Upper lobe of left lung (tissue), 6 donors: ENCODE data around the gene NKX2-8. TPM values are rescaled to one million over a fixed set of nuclear protein-coding genes. Genes with fewer than 3 reads are reported as not detected.

Source experiments
- ATAC-seq, 2 donors: fragments of 200-7000 bp; cut with Tn5 transposase; one replicate each; pipeline ENCODE4 v1.9.1; 2022; ENCODE audit warnings: mild to moderate bottlenecking in 2 of 2, moderate library complexity in 2 of 2; ENCODE audit not compliant: low FRiP score in 2 of 2
- DNase-seq, 2 donors: peaks; one replicate each; pipeline ENCODE4 v3.0.0-alpha.2; 2019 to 2020
- H3K27ac ChIP-seq, 4 donors: fragments of 200-600 bp; sonication (generic); one replicate each; pipeline ENCODE4 v1.5.1; 2016 to 2019
- H3K27me3 ChIP-seq, 4 donors: fragments of 200-600 bp; sonication (generic); one replicate each; pipeline ENCODE4 v1.5.1; 2017 to 2019
- H3K36me3 ChIP-seq, 4 donors: fragments of 200-600 bp; sonication (generic); one replicate each; pipeline ENCODE4 v1.5.1; 2016 to 2019
- H3K4me1 ChIP-seq, 4 donors: fragments of 200-600 bp; sonication (generic); one replicate each; pipeline ENCODE4 v1.5.1; 2018 to 2019
- H3K4me3 ChIP-seq, 4 donors: fragments of 200-600 bp; sonication (generic); one replicate each; pipeline ENCODE4 v1.5.1; 2017 to 2019; ENCODE audit warnings: mild to moderate bottlenecking in 2 of 4, moderate library complexity in 1 of 4
- H3K9me3 ChIP-seq, 4 donors: fragments of 200-600 bp; sonication (generic); one replicate each; pipeline ENCODE4 v1.5.1; 2018 to 2019
- EP300 ChIP-seq, 4 donors: sonication (generic); formaldehyde crosslinking; IDR thresholded peaks; one replicate each; pipeline ENCODE4 v1.5.1; 2017; ENCODE audit warnings: antibody characterized with exemption in 4 of 4, control low read depth in 2 of 4
- POLR2A ChIP-seq, 4 donors: fragments of 450-650 bp; IDR thresholded peaks; one replicate each; pipeline ENCODE4 v1.5.1; 2016 to 2017; ENCODE audit warnings: antibody characterized with exemption in 4 of 4, mild to moderate bottlenecking in 2 of 4
- POLR2AphosphoS5 ChIP-seq, 2 donors: sonication (generic); formaldehyde crosslinking; IDR thresholded peaks; one replicate each; pipeline ENCODE4 v1.5.1; 2017; ENCODE audit warnings: antibody characterized with exemption in 2 of 2
- WGBS, 2 donors: methylation state at CpG; one replicate each; pipeline ENCODE4 v1.1.5; 2017 to 2018; 5-methylcytosine and 5-hydroxymethylcytosine counted together
- total RNA-seq, 6 donors: library from RNA; depleted of rRNA in 4 of 6; stranded (reverse); fragments of >200 nt in 4 of 6; gene quantifications; one replicate each; pipeline versions ENCODE4 v1.1.0 to v1.2.1, GENCODE V29; 2016 to 2021
- TF ChIP-seq, protein P1 (sequence below), 6 experiments: fragments of 450-650 bp in 4 of 6; fragments of 200-600 bp in 2 of 6; sonication (generic) in 2 of 6; IDR thresholded peaks; one replicate each; pipeline ENCODE4 v1.5.1; 2016 to 2019; ENCODE audit warnings: antibody characterized with exemption in 6 of 6
- donor health status: DM: no; HTN: no; CAD: no; lungs with moderate emphysema.
- donor health status: DM: no; HTN: yes; CAD: no; lungs with severe emphysema.

Gene NKX2-8
- total RNA-seq = 1 to 10 TPM in 2 of 6 donors, under 1 TPM in 1, not detected in 3; 0.77 to 2.7 (median 2.1) TPM

- Histone ChIP-seq H3K36me3 (no peaks in the 10 kb centered on the region), H3K27ac (no peak within 1 kb of the TSS), H3K4me1 (peaks cover 14 to 50% (median 27%) of the 10 kb centered on the region in 4 donors), H3K4me3 (peak within 1 kb of the TSS; percentile 5 to 54 (median 47)), H3K9me3 (no peaks in the 10 kb centered on the region), H3K27me3 (peaks cover 0 to 36% (median 15%) of the 10 kb centered on the region in 4 donors)
- ATAC-seq = no peak
- DNase-seq = peak; percentile 29 to 81
- TF ChIP-seq POLR2A (IDR thresholded peaks at IDR 0.05) (no peak), POLR2AphosphoS5 (IDR thresholded peaks at IDR 0.05) (no peak), EP300 (IDR thresholded peaks at IDR 0.05) (no peak)
- TF ChIP-seq, protein P1, sequence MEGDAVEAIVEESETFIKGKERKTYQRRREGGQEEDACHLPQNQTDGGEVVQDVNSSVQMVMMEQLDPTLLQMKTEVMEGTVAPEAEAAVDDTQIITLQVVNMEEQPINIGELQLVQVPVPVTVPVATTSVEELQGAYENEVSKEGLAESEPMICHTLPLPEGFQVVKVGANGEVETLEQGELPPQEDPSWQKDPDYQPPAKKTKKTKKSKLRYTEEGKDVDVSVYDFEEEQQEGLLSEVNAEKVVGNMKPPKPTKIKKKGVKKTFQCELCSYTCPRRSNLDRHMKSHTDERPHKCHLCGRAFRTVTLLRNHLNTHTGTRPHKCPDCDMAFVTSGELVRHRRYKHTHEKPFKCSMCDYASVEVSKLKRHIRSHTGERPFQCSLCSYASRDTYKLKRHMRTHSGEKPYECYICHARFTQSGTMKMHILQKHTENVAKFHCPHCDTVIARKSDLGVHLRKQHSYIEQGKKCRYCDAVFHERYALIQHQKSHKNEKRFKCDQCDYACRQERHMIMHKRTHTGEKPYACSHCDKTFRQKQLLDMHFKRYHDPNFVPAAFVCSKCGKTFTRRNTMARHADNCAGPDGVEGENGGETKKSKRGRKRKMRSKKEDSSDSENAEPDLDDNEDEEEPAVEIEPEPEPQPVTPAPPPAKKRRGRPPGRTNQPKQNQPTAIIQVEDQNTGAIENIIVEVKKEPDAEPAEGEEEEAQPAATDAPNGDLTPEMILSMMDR (IDR thresholded peaks at IDR 0.05) = no peak
- WGBS, 2 donors = 1 to 2% methylated on average over 27 to 56 of the region's 62 CpGs
These were observed at the start of gene NKX2-8 for GRCh38 chr14:36582011-36582873. TSS of gene NKX2-8 (minus strand) at chr14:36582614. CDS start at chr14:36582389, 225 bp downstream.

DNA sequence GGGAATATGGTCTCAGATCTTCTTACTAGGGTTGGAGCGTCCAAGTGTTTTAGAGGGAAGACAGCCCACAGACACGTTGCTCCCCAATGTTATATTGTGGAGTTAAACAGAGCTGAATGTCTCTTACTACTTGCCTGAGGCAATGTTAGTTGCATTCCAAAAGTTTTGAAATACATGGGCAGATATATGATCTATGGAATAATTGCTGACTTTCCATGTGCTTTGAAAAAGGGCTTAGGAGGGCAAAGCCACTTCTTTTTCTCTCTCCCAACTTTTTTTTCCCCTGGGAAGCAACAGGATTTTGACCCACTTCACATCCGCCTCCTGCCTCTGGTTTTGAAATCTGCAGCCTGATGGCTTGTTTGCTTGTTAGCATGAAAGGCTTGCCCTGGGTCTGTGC lies 45.6 kb upstream of the NKX2-8 start:
- ATAC-seq (no peak), DNase-seq (no peak)
- no peaks in the 10 kb centered on the region for H3K4me1 ChIP-seq
- no peaks in the 10 kb centered on the region for H3K9me3 ChIP-seq
- WGBS, 2 donors = 75 to 90% methylated on average over 3 of the region's 3 CpGs
- H3K27ac ChIP-seq = no peak overlapping the region
- H3K27me3 ChIP-seq = no peaks in the 10 kb centered on the region
- H3K36me3 ChIP-seq = no peaks in the 10 kb centered on the region
- H3K4me3 ChIP-seq = no peak overlapping the region
- TF ChIP-seq POLR2AphosphoS5 (IDR thresholded peaks at IDR 0.05) = no peak
- TF ChIP-seq, protein P1 (IDR thresholded peaks at IDR 0.05) = no peak
- TF ChIP-seq EP300 (IDR thresholded peaks at IDR 0.05) = no peak
- TF ChIP-seq POLR2A (IDR thresholded peaks at IDR 0.05) = no peak

GRCh38 chr14:36626151-36626550 lies 43.7 kb upstream of the NKX2-8 start:
- Histone ChIP-seq H3K4me3 (no peak overlapping the region), H3K9me3 (no peaks in the 10 kb centered on the region), H3K27ac (no peak overlapping the region), H3K4me1 (no peaks in the 10 kb centered on the region), H3K27me3 (no peaks in the 10 kb centered on the region), H3K36me3 (no peaks in the 10 kb centered on the region)
- ATAC-seq = no peak
- no peak for TF ChIP-seq POLR2A (IDR thresholded peaks at IDR 0.05)
- no peak for TF ChIP-seq EP300 (IDR thresholded peaks at IDR 0.05)
- TF ChIP-seq, protein P1 (IDR thresholded peaks at IDR 0.05) = no peak
- no peak for TF ChIP-seq POLR2AphosphoS5 (IDR thresholded peaks at IDR 0.05)
- 67 to 80% methylated on average over 4 of the region's 4 CpGs for WGBS, 2 donors
- DNase-seq = no peak

DNA sequence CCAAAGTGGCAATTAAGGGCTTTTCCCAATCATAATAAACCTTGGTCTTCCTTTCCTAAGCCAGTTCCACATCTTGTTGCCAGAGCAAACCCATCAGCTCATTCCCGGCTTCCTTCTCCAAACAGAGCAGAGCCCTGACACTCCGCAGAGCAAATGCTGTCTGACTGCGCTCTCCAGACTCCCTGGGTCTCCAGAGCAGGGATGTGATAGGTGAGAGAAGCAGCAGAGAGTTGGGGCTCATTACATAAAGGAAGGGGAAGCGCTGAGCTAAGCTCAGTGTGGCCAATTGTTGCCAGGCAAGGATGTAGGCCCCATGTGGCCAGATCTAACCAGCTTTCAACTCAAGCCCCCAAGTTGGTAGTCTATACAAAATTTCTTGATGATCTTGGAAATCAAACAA lies 43.0 kb upstream of the NKX2-8 start:
- Histone ChIP-seq H3K4me1 (no peaks in the 10 kb centered on the region), H3K9me3 (no peaks in the 10 kb centered on the region), H3K4me3 (no peak overlapping the region), H3K27ac (no peak overlapping the region), H3K36me3 (no peaks in the 10 kb centered on the region), H3K27me3 (no peaks in the 10 kb centered on the region)
- ATAC-seq = no peak
- 84 to 86% methylated on average over 4 of the region's 4 CpGs for WGBS, 2 donors
- no peak for DNase-seq
- TF ChIP-seq, protein P1 (IDR thresholded peaks at IDR 0.05) = no peak
- TF ChIP-seq EP300 (IDR thresholded peaks at IDR 0.05) (no peak), POLR2AphosphoS5 (IDR thresholded peaks at IDR 0.05) (no peak), POLR2A (IDR thresholded peaks at IDR 0.05) (no peak)
